ENCODE data around the gene L1CAM.

L1CAM gene

GRCh38 chrX:153908219-153908860 lies 22.4 kb upstream of the L1CAM start:
- no peak for DNase-seq (ENCODE audit: extremely low read depth, low read depth)
- no peak for TF ChIP-seq CTCF (IDR thresholded peaks at IDR 0.05; ENCODE audit: low read depth, low read length)

GRCh38 chrX:153907456-153907855 lies 21.5 kb upstream of the L1CAM start:
- TF ChIP-seq CTCF (IDR thresholded peaks at IDR 0.05; ENCODE audit: low read depth, low read length): no peak
- no peak for DNase-seq (ENCODE audit: extremely low read depth, low read depth)

- no peak for TF ChIP-seq CTCF (IDR thresholded peaks at IDR 0.05; ENCODE audit: low read depth, low read length)
- DNase-seq (ENCODE audit: extremely low read depth, low read depth): no peak
Measured at GRCh38 chrX:153906126-153906917, 20.3 kb upstream of the L1CAM start.

- TF ChIP-seq CTCF (IDR thresholded peaks at IDR 0.05; ENCODE audit: low read depth, low read length): no peak
- DNase-seq (ENCODE audit: extremely low read depth, low read depth): no peak
Measured at GRCh38 chrX:153905481-153906095, 19.6 kb upstream of the L1CAM start.

- no peak for DNase-seq (ENCODE audit: extremely low read depth, low read depth)
- no peak for TF ChIP-seq CTCF (IDR thresholded peaks at IDR 0.05; ENCODE audit: low read depth, low read length)
Measured at GRCh38 chrX:153903991-153904957, 18.3 kb upstream of the L1CAM start, which contains the start of gene AVPR2. Gene AVPR2 (plus strand): TSS chrX:153904673. CDS start chrX:153905146, 473 bp downstream.

GRCh38 chrX:153903238-153903980 lies 17.4 kb upstream of the L1CAM start:
- no peak for DNase-seq (ENCODE audit: extremely low read depth, low read depth)
- no peak for TF ChIP-seq CTCF (IDR thresholded peaks at IDR 0.05; ENCODE audit: low read depth, low read length)

Measured in AG09319 (cell line).